ENCODE results near the gene SMIM14. TPM values are rescaled to one million over a fixed set of nuclear protein-coding genes. Genes with fewer than 3 reads are reported as not detected.

The SMIM14 gene
- total and polyA plus RNA-seq, 2 of the 8 experiments (the other 6 are each of a cell fraction or from before 2014, with no cell fraction given) = 29.1 to 31.0 TPM

GRCh38 chr4:39685990-39686389 lies 47.3 kb upstream of the SMIM14 start (continued):
- TF ChIP-seq TBP (IDR thresholded peaks at IDR 0.05; ENCODE audit: low read depth, low read length) = no peak
- no peak for TF ChIP-seq MAX (IDR thresholded peaks at IDR 0.05)
- no peak for TF ChIP-seq PHF8 (conservative IDR thresholded peaks at IDR 0.05; ENCODE audit: low read depth, low read length)
- TF ChIP-seq TEAD4 (IDR thresholded peaks at IDR 0.05; ENCODE audit: low read depth, low read length) = no peak
- TF ChIP-seq JUND (IDR thresholded peaks at IDR 0.05; ENCODE audit: low read length) = no peak
- no peak for TF ChIP-seq HDAC2 (IDR thresholded peaks at IDR 0.05; ENCODE audit: borderline replicate concordance in 1 of 2, low read depth in 2 of 2, low read length in 2 of 2)
